Vagina (tissue), 2 donors: Measurements from ENCODE around the gene CD300LG. TPM values are rescaled to one million over a fixed set of nuclear protein-coding genes. Genes with fewer than 3 reads are reported as not detected.

Source experiments
- DNase-seq, 2 donors: peaks; one replicate each; pipeline ENCODE4 v3.0.0-alpha.2; 2017; ENCODE audit errors: extremely low spot score in 2 of 2
- H3K27ac ChIP-seq: fragments of 200-600 bp; sonication (generic); one replicate; pipeline ENCODE4 v1.5.1; 2019
- H3K27me3 ChIP-seq: fragments of 200-600 bp; sonication (generic); one replicate; pipeline ENCODE4 v1.5.1; 2019
- H3K36me3 ChIP-seq, 2 donors: fragments of 200-600 bp; sonication (generic); one replicate each; pipeline ENCODE4 v1.5.1; 2017 to 2019
- H3K4me1 ChIP-seq: fragments of 200-600 bp; sonication (generic); one replicate; pipeline ENCODE4 v1.5.1; 2019
- H3K4me3 ChIP-seq, 2 donors: fragments of 200-600 bp; sonication (generic); 1 replicate in 1 of 2; 2 replicates in 1 of 2; pipeline ENCODE4 v1.5.1; 2016 to 2019
- H3K9me3 ChIP-seq: fragments of 200-600 bp; sonication (generic); one replicate; pipeline ENCODE4 v1.5.1; 2019
- POLR2A ChIP-seq, 2 donors: fragments of 450-650 bp; IDR thresholded peaks; one replicate each; pipeline ENCODE4 v1.6.1; 2017; ENCODE audit warnings: antibody characterized with exemption in 2 of 2, mild to moderate bottlenecking in 2 of 2, moderate library complexity in 2 of 2
- POLR2AphosphoS5 ChIP-seq, 2 donors: sonication (generic); formaldehyde crosslinking; IDR thresholded peaks; one replicate each; pipeline ENCODE4 v1.9.0; 2017; ENCODE audit warnings: antibody characterized with exemption in 2 of 2, mild to moderate bottlenecking in 2 of 2, low read depth in 1 of 2; ENCODE audit not compliant: insufficient read depth in 1 of 2
- intact Hi-C: fragments of 100-400 bp; cut with DNase I; formaldehyde crosslinking; loops from one replicate; pipeline ENCODE4 v1.15.1; 2023
- total RNA-seq: library from RNA; depleted of rRNA; stranded (reverse); fragments of >200 nt; gene quantifications from one replicate; pipeline ENCODE4 v1.2.3, GENCODE V29; 2016
- TF ChIP-seq, protein P1 (sequence below), 3 experiments: fragments of 450-650 bp in 2 of 3; fragments of 200-600 bp in 1 of 3; sonication (generic) in 1 of 3; IDR thresholded peaks; one replicate each; pipeline ENCODE4 v1.5.1; 2017 to 2019; ENCODE audit warnings: antibody characterized with exemption in 3 of 3, mild to moderate bottlenecking in 2 of 3, moderate library complexity in 2 of 3

Gene CD300LG
- total RNA-seq, 1 donor from 2014 or later = 5.6 TPM

DNA sequence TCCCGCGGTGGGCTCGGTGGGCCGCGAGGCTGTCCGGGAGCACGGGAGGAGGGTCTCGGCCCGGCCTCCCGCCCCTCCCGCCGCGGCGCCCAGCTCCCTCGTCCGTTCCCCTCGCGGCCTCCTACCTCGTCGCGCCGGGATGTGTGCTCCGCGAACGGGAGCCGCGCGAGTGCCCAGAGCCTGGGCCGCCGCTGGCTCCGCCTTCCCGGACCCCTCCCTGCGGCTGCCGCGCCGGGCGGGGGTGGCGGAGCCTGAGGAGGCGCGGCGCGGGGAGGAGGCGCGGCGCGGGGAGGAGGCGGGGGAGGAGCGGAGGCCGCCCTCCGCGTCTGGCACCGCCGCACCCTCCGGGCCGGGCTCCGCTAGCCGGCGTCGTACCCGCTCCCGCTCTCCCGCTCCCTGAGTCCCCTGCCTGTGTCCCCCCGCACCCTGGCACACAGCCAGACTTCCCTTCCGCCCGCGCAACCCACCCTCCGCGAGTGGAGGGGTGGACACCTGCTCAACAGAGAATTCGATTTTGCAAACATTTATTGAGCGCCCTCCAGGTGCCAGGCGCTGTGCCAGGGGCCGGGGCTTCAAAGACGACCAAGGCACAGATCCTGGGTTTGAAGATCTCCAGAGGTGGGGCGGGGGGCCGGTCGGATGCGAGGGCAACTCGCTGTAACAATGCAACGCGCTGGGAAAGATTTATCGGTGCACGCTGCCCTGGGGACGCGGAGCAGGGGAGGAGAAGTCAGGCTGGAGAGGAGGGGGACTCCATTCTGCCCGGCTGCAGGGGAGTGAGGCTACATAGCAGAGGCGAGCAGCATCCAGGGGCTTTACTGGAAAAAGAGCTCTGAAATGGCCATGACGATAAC, 13.8 kb upstream of the CD300LG start, which contains the start of gene MPP3:
Gene MPP3, minus strand, starts transcription at position 171 of the 854 bp plus-strand sequence. CDS start 1,240 bp downstream, outside the sequence.
- Histone ChIP-seq H3K9me3 (no peaks in the 10 kb centered on the region), H3K27me3 (no peaks in the 10 kb centered on the region), H3K36me3 (peaks cover 0 to 11% of the 10 kb centered on the region in 2 donors), H3K4me3 (peak within 1 kb of the TSS; percentile 65 to 74), H3K27ac (peak within 1 kb of the TSS; percentile 64), H3K4me1 (peaks cover 19% of the 10 kb centered on the region)
- intact Hi-C loops = no loop called here
- TF ChIP-seq POLR2AphosphoS5 (IDR thresholded peaks at IDR 0.05; ENCODE audit: insufficient read depth in 1 of 2, low read depth in 1 of 2) = peak in 1 of 2 donors; percentile 5
- peak in 1 of 2 donors; percentile 25 for TF ChIP-seq POLR2A (IDR thresholded peaks at IDR 0.05)
- TF ChIP-seq, protein P1, sequence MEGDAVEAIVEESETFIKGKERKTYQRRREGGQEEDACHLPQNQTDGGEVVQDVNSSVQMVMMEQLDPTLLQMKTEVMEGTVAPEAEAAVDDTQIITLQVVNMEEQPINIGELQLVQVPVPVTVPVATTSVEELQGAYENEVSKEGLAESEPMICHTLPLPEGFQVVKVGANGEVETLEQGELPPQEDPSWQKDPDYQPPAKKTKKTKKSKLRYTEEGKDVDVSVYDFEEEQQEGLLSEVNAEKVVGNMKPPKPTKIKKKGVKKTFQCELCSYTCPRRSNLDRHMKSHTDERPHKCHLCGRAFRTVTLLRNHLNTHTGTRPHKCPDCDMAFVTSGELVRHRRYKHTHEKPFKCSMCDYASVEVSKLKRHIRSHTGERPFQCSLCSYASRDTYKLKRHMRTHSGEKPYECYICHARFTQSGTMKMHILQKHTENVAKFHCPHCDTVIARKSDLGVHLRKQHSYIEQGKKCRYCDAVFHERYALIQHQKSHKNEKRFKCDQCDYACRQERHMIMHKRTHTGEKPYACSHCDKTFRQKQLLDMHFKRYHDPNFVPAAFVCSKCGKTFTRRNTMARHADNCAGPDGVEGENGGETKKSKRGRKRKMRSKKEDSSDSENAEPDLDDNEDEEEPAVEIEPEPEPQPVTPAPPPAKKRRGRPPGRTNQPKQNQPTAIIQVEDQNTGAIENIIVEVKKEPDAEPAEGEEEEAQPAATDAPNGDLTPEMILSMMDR (IDR thresholded peaks at IDR 0.05) = no peak
- DNase-seq = no peak

GRCh38 chr17:43834106-43834505, 12.9 kb upstream of the CD300LG start:
- no peak overlapping the region for H3K4me3 ChIP-seq
- DNase-seq = no peak
- TF ChIP-seq, protein P1 (IDR thresholded peaks at IDR 0.05) = no peak
- no peak for TF ChIP-seq POLR2AphosphoS5 (IDR thresholded peaks at IDR 0.05; ENCODE audit: insufficient read depth in 1 of 2, low read depth in 1 of 2)
- TF ChIP-seq POLR2A (IDR thresholded peaks at IDR 0.05) = no peak

DNA sequence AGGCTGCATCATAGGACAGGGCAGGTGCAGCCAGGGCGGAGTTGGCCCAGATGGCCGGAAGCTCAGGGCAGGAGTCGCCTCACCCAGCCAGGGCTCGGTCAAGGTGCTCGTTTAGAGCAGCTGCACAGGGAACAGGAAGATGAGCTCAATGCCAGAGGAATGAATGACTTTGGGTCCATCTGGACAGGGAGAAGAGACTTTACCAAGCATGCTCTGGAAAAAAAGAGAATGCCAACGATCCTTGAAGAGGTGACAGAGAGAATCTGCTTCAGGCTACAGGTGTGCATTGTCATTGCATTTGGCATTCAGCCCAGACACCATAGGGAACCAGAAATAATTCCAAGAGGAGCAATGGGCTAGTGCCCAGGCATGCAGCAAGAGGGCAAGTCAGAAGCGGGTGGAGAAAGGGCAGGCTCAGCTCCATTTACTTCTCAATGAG, 7.3 kb upstream of the CD300LG start:
- no peak overlapping the region for H3K27ac ChIP-seq
- H3K36me3 ChIP-seq = no peaks in the 10 kb centered on the region
- no peaks in the 10 kb centered on the region for H3K27me3 ChIP-seq
- H3K4me3 ChIP-seq = no peak overlapping the region
- DNase-seq = no peak
- H3K4me1 ChIP-seq = peaks cover 5% of the 10 kb centered on the region
- H3K9me3 ChIP-seq = no peaks in the 10 kb centered on the region
- TF ChIP-seq POLR2AphosphoS5 (IDR thresholded peaks at IDR 0.05; ENCODE audit: insufficient read depth in 1 of 2, low read depth in 1 of 2) = no peak
- TF ChIP-seq, protein P1 (IDR thresholded peaks at IDR 0.05) = no peak
- TF ChIP-seq POLR2A (IDR thresholded peaks at IDR 0.05) = no peak
- intact Hi-C loops = loop anchor here (10.0 kb wide), 1 partner anchor 55 kb away; the partner anchor contains the start of gene CFAP97D1

More at GRCh38 chr17:43834106-43834505, 12.9 kb upstream of the CD300LG start:
- intact Hi-C loops = no loop called here
- no peak overlapping the region for H3K27ac ChIP-seq
- H3K9me3 ChIP-seq = no peaks in the 10 kb centered on the region
- no peaks in the 10 kb centered on the region for H3K27me3 ChIP-seq
- H3K4me1 ChIP-seq = peaks cover 19% of the 10 kb centered on the region
- peaks cover 0 to 9% of the 10 kb centered on the region in 2 donors for H3K36me3 ChIP-seq

GRCh38 chr17:43840814-43841213, 6.2 kb upstream of the CD300LG start:
- peaks cover 5% of the 10 kb centered on the region for H3K4me1 ChIP-seq
- DNase-seq = no peak
- H3K4me3 ChIP-seq = no peak overlapping the region
- no peak for TF ChIP-seq POLR2A (IDR thresholded peaks at IDR 0.05)
- no peak for TF ChIP-seq POLR2AphosphoS5 (IDR thresholded peaks at IDR 0.05; ENCODE audit: insufficient read depth in 1 of 2, low read depth in 1 of 2)
- TF ChIP-seq, protein P1 (IDR thresholded peaks at IDR 0.05) = no peak
- intact Hi-C loops = loop anchor here (10.0 kb wide), 1 partner anchor 56 kb away; the partner anchor contains the start of gene CFAP97D1
- H3K27me3 ChIP-seq = no peaks in the 10 kb centered on the region
- H3K27ac ChIP-seq = no peak overlapping the region
- no peaks in the 10 kb centered on the region for H3K36me3 ChIP-seq
- no peaks in the 10 kb centered on the region for H3K9me3 ChIP-seq
